Measurements from ENCODE around the gene PLA2G15. TPM values are rescaled to one million over a fixed set of nuclear protein-coding genes. Genes with fewer than 3 reads are reported as not detected.

PLA2G15 gene
- total RNA-seq, 4 donors from 2014 or later, result 4.5 to 18.0 (median 11.7) TPM

- H3K4me3 ChIP-seq, result no peak overlapping the region
- no peaks in the 10 kb centered on the region for H3K27me3 ChIP-seq
- ATAC-seq, result no peak
- 64 to 82% methylated on average over 3 to 4 of the region's 4 CpGs for WGBS, 2 donors (ENCODE audit: low coverage in 1 of 2)
- no peak overlapping the region for H3K27ac ChIP-seq
- peaks cover 0 to 64% (median 0%) of the 10 kb centered on the region in 3 donors for H3K4me1 ChIP-seq
- H3K36me3 ChIP-seq, result peaks cover 0 to 51% of the 10 kb centered on the region in 2 donors
- no peaks in the 10 kb centered on the region for H3K9me3 ChIP-seq
- TF ChIP-seq POLR2A (IDR thresholded peaks at IDR 0.05), result no peak
- no peak for TF ChIP-seq POLR2AphosphoS5 (IDR thresholded peaks at IDR 0.05)
- no peak for TF ChIP-seq EP300 (IDR thresholded peaks at IDR 0.05)
- TF ChIP-seq CTCF (IDR thresholded peaks at IDR 0.05), result no peak
Measured at GRCh38 chr16:68282064-68282452, 36.9 kb downstream of the PLA2G15 start.

DNA sequence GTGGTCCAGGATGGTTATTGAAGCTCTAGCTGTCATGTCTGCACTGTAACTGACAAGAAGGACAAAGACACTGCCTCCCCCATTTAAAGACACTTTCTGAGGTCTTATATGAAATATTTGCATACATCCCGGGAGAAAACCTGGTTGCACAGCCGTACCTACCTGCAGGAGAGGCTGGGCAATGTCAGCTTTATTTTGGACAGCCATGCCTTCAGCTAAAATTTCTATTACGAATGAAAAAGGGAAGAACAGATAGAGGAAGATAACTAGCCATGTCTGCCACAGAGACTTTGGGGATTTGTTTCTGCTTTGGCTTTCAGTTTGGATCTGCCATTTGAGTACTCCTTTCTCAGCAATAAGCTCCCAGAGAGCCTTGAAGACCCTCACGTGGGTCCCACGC lies 38.2 kb downstream of the PLA2G15 start:
- H3K9me3 ChIP-seq, result no peaks in the 10 kb centered on the region
- peaks cover 0 to 58% of the 10 kb centered on the region in 2 donors for H3K36me3 ChIP-seq
- no peak overlapping the region for H3K4me3 ChIP-seq
- H3K4me1 ChIP-seq, result peaks cover 0 to 67% (median 10%) of the 10 kb centered on the region in 3 donors
- ATAC-seq, result no peak
- H3K27me3 ChIP-seq, result no peaks in the 10 kb centered on the region
- 63 to 80% methylated on average over 5 of the region's 5 CpGs for whole genome bisulfite sequencing, 2 donors (ENCODE audit: low coverage in 1 of 2)
- peak overlapping the region in 3 of 4 donors; percentile 39 to 43 (median 40) for H3K27ac ChIP-seq
- TF ChIP-seq POLR2AphosphoS5 (IDR thresholded peaks at IDR 0.05) (no peak), CTCF (IDR thresholded peaks at IDR 0.05) (no peak), POLR2A (IDR thresholded peaks at IDR 0.05) (no peak), EP300 (IDR thresholded peaks at IDR 0.05) (no peak)

DNA sequence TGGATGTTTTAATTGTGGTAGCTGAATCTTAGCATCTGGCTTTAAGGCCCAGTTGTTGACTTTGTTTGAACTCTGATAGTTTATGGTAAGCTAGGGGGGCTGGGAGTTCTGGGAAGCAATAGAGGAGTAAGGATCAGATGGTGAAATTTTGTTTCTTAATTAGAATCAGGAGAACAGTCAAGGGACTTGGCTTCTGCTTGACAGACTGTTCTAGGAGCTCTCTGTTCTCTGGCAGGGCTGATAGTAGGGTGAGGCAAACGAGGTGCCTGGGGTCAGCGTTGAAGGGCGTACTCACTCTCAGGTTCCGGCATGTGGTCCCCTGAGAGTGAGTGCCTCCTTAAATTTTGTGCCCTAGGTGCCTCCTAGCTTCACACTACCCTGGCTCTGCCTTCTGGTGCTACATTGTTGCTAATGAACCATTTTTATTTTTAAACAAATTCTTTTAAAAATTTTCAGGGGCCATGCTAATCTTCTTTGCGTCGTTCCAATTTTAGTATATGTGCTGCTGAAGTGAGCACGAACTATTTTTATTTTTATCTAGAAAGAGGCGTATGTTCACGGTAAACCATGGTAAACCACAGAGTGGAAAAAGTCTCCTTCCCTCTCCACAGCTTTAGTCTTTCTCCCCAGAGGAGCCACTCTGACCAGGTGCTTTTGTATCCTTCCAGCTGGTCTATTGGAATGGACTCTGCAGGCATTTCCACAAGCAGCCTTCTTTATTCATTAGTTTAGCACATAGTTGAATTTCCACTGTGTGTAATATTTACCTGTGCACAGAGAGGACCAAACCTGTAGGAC lies 38.8 kb downstream of the PLA2G15 start:
- Histone ChIP-seq H3K9me3 (no peaks in the 10 kb centered on the region), H3K27me3 (no peaks in the 10 kb centered on the region), H3K4me1 (peaks cover 0 to 72% (median 15%) of the 10 kb centered on the region in 3 donors), H3K27ac (peak overlapping the region in 3 of 4 donors; percentile 39 to 43 (median 40)), H3K36me3 (peaks cover 0 to 58% of the 10 kb centered on the region in 2 donors), H3K4me3 (no peak overlapping the region)
- WGBS, 2 donors (ENCODE audit: low coverage in 1 of 2), result 67 to 71% methylated on average over 7 to 9 of the region's 9 CpGs
- TF ChIP-seq POLR2A (IDR thresholded peaks at IDR 0.05) (no peak), POLR2AphosphoS5 (IDR thresholded peaks at IDR 0.05) (peak; percentile 10)
- ATAC-seq, result peak; percentile 45

- no peaks in the 10 kb centered on the region for H3K9me3 ChIP-seq
- 91% methylated on average over 4 of the region's 5 CpGs; no CpG with 5 or more reads in 1 of the 2 donors for WGBS, 2 donors (ENCODE audit: low coverage in 1 of 2)
- TF ChIP-seq EP300 (IDR thresholded peaks at IDR 0.05) (no peak), CTCF (IDR thresholded peaks at IDR 0.05) (no peak), POLR2AphosphoS5 (IDR thresholded peaks at IDR 0.05) (no peak), POLR2A (IDR thresholded peaks at IDR 0.05) (no peak)
- no peaks in the 10 kb centered on the region for H3K27me3 ChIP-seq
- H3K4me3 ChIP-seq, result no peak overlapping the region
- H3K36me3 ChIP-seq, result peaks cover 0 to 57% of the 10 kb centered on the region in 2 donors
- H3K4me1 ChIP-seq, result peaks cover 0 to 81% (median 17%) of the 10 kb centered on the region in 3 donors
- H3K27ac ChIP-seq, result peak overlapping the region in 3 of 4 donors; percentile 14 to 43 (median 40)
- no peak for ATAC-seq
Measured at GRCh38 chr16:68284847-68285246, 39.7 kb downstream of the PLA2G15 start.

DNA sequence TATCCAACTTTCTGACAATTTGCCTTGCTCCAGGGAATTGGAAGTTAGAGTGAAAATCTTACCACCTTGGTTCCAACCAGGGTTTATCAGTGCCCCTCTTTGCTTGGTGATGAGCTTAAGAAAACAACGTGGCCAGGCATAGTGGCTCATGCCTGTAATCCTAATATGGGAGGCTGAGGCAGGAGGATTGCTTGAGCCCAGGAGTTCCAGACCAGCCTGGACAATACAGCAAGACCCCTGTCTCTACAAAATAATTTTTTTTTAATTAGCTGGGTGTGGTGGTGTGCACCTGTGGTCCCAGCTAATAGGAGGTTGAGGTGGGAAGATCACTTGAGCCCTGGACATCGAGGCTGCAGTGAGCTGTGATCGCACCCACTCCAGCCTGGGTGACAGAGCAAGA lies 40.5 kb downstream of the PLA2G15 start:
- 83% methylated on average over 2 of the region's 3 CpGs; no CpG with 5 or more reads in 1 of the 2 donors for WGBS, 2 donors (ENCODE audit: low coverage in 1 of 2)
- Histone ChIP-seq H3K4me1 (peaks cover 0 to 80% (median 17%) of the 10 kb centered on the region in 3 donors), H3K27ac (peak overlapping the region in 3 of 4 donors; percentile 5 to 40 (median 14)), H3K36me3 (peaks cover 0 to 61% of the 10 kb centered on the region in 2 donors), H3K27me3 (no peaks in the 10 kb centered on the region), H3K4me3 (no peak overlapping the region), H3K9me3 (no peaks in the 10 kb centered on the region)
- no peak for ATAC-seq
- no peak for TF ChIP-seq CTCF (IDR thresholded peaks at IDR 0.05)
- no peak for TF ChIP-seq POLR2A (IDR thresholded peaks at IDR 0.05)
- TF ChIP-seq EP300 (IDR thresholded peaks at IDR 0.05), result no peak
- no peak for TF ChIP-seq POLR2AphosphoS5 (IDR thresholded peaks at IDR 0.05)

All from gastroesophageal sphincter (tissue), 4 donors.